GM12872 (cell line): ENCODE data around the gene EXOC4.

Experiments
- TF ChIP-seq, protein P1 (sequence below): IDR thresholded peaks from 3 replicates; pipeline ENCODE4 v1.5.1; 2011; ENCODE audit warnings: low read depth, mild to moderate bottlenecking, low read length, moderate library complexity; ENCODE audit not compliant: insufficient read depth

Gene EXOC4

DNA sequence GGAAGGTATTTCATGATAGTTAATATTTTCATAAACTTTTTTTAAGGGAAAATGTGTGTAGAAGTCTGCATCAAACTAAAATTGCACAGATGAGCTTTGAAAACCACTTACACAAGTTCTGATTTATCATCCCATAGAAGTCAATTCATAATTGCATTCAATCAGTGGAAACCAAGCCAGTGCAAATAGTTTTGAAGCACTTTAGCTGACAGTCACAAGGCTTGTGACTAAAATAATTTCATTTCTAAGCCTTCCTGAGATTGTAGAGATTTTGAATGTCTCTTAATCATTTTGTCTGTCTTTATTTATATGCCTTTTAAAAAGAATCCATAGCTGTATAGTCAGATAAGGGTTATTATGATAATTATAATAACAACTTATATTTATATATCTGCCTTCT is 41.4 kb downstream of the EXOC4 start:
- TF ChIP-seq, protein P1, sequence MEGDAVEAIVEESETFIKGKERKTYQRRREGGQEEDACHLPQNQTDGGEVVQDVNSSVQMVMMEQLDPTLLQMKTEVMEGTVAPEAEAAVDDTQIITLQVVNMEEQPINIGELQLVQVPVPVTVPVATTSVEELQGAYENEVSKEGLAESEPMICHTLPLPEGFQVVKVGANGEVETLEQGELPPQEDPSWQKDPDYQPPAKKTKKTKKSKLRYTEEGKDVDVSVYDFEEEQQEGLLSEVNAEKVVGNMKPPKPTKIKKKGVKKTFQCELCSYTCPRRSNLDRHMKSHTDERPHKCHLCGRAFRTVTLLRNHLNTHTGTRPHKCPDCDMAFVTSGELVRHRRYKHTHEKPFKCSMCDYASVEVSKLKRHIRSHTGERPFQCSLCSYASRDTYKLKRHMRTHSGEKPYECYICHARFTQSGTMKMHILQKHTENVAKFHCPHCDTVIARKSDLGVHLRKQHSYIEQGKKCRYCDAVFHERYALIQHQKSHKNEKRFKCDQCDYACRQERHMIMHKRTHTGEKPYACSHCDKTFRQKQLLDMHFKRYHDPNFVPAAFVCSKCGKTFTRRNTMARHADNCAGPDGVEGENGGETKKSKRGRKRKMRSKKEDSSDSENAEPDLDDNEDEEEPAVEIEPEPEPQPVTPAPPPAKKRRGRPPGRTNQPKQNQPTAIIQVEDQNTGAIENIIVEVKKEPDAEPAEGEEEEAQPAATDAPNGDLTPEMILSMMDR: no peak

DNA sequence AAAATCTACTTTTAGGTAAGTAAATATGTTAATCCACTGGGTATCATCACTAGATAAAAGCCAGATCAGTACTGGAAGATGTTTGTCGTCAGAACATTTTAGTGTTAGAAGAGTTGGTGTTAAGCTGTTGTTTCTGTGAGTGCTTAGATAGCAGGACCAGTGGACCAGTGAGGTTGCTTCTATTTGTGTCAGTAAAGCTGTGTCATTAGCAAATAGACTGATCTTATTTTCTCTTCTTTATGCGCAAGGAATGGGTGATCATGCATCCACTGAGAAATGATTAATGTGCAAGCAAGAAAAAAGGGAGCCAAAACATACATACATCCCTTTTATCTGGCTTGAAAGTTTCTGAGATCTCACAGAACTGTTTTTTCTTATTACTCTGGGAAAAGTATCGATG is 42.6 kb downstream of the EXOC4 start:
- TF ChIP-seq, protein P1: no peak

DNA sequence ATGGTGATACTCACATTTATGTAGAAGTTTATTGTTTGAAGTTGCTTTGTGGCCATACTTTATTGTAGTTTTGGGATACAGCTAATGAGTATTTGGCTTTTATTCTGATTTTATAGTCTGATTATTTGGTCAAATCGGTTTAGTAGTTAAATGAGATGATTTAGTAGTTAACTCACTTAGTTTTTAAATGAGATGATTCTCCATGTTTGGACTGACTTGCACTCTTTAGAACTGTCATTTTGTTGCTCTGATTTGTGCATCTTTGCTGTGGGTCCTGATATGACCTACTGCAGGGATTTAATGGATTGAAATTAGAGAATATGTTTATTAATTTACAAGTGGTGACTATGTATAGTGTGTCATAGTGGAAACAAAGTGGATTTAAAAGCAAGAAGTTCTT is 44.2 kb downstream of the EXOC4 start:
- TF ChIP-seq, protein P1: no peak

DNA sequence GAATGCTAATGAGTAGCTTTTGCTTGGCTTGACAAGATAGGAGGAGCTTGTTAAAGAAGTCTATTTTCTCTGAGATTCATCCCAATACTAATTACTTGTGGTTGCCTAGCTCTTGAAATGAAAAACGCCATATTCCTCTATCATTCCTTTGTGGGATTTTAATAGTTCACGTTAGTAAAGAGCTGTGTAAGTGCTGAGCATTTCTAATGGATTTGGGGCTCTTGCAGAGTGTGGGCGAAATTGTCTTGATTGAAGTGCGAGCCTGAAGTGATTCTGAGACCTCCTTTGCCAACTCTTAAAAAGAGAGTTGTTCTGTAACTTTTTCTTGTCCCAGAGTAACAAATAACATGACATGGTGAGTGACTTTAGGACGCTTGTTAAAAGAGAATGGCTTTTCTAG is 45.2 kb downstream of the EXOC4 start:
- TF ChIP-seq, protein P1: no peak

DNA sequence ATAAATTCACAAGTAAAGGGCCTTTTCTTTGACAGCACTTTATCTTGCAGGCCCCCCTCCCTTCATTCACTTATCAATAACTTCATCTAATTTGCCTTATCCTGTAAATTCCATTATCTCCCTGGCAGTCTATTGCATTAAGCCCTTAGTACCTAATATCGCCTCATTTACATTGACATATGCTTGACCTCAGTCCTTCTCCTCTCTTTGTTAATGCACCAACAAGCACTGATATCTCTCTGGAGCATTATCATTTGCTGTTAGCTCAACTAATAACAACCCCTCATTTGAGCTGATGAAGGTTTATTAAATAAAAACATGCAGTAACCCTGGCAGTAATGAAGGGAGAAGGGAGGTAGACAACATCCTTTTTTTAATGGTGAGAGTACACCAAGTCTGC is 46.8 kb downstream of the EXOC4 start:
- TF ChIP-seq, protein P1: no peak

DNA sequence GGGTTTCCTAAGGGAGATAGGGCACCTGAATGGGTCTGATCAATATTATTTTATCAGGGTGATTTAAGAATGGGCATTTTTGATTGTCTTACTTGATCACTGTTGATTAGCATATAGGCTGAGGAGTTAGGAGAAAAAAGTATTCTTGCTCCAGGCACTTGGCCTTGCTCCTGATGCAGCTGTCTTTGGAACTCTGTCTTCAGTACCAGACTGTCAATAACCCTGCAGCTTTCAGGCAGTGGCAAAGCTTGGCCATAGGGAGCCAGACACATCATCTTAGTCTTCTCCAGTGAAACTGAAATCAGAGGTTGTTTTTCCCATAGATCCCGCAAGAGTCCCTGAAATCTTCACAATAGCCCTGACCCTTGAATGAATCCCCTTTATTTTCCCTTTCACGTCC is 47.2 kb downstream of the EXOC4 start:
- TF ChIP-seq, protein P1: no peak

DNA sequence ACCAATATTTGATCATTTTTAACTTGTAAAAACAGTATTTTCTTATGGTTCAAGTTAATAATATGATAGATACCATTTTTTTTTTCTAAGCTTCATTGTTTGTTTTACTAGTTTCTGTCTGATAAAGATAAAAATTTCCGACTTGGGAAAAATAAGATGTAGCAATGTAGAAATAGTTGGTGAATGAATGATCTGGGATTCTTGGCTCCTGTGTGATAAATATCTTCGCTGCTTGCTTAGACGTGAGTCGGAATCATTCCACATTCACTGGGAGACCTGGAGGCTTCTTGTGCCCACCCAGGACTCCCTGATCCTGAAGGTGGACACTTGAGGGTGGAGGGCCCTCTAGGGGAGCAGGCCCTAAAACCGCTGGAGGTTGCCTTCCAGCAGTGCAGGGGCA is 47.9 kb downstream of the EXOC4 start:
- TF ChIP-seq, protein P1: no peak

DNA sequence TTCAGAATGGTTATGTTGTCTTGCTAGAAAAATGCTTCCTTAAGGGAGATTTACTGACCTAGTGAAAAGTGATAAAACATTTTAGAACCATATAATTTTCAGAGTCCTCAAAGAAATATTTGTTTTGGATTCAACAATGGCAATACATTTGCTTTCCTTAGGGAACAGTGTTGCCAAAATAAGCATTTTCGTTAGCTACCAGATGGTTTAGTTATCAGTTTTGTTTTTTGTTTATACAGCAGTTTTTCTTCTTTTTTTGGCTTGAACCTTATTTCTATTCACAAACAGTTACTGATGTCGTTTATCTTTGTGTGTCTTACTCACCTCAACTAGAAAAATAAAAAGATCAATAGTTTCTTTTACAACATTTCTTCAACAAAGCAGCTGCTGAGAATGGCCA is 48.6 kb downstream of the EXOC4 start:
- TF ChIP-seq, protein P1: no peak
